NCI-H2029 (cell line): ENCODE results near the gene LRRC4C.

Source experiments
- DNase-seq: peaks from one replicate; lab custom pipeline; 2025; lab: John Stamatoyannopoulos, UW

LRRC4C gene

GRCh38 chr11:41414771-41415440, 44.5 kb downstream of the LRRC4C start:
- DNase-seq: no peak

- DNase-seq: no peak
Measured at GRCh38 chr11:41413843-41414242, 45.6 kb downstream of the LRRC4C start.

GRCh38 chr11:41405812-41406211, 53.6 kb downstream of the LRRC4C start:
- no peak for DNase-seq

- no peak for DNase-seq
Measured at GRCh38 chr11:41404109-41404508, 55.3 kb downstream of the LRRC4C start.

GRCh38 chr11:41403458-41403857, 56.0 kb downstream of the LRRC4C start:
- no peak for DNase-seq

GRCh38 chr11:41400819-41401382, 58.6 kb downstream of the LRRC4C start:
- DNase-seq: no peak

GRCh38 chr11:41400124-41400523, 59.3 kb downstream of the LRRC4C start:
- DNase-seq: no peak

- DNase-seq: no peak
Measured at GRCh38 chr11:41399323-41399722, 60.1 kb downstream of the LRRC4C start.

GRCh38 chr11:41398175-41398574, 61.3 kb downstream of the LRRC4C start:
- no peak for DNase-seq

GRCh38 chr11:41394521-41395195, 64.8 kb downstream of the LRRC4C start:
- DNase-seq: no peak

- no peak for DNase-seq
Measured at GRCh38 chr11:41392596-41392995, 66.9 kb downstream of the LRRC4C start.

GRCh38 chr11:41389623-41390130, 69.8 kb downstream of the LRRC4C start:
- DNase-seq: no peak

- no peak for DNase-seq
Measured at GRCh38 chr11:41384329-41384728, 75.1 kb downstream of the LRRC4C start.

- no peak for DNase-seq
Measured at GRCh38 chr11:41383768-41384167, 75.7 kb downstream of the LRRC4C start.

GRCh38 chr11:41382927-41383326, 76.5 kb downstream of the LRRC4C start:
- DNase-seq: no peak

- DNase-seq: no peak
Measured at GRCh38 chr11:41379084-41379483, 80.4 kb downstream of the LRRC4C start.

GRCh38 chr11:41377709-41378394, 81.6 kb downstream of the LRRC4C start:
- no peak for DNase-seq

GRCh38 chr11:41351825-41352224, 107.6 kb downstream of the LRRC4C start:
- no peak for DNase-seq

- no peak for DNase-seq
Measured at GRCh38 chr11:41346042-41346441, 113.4 kb downstream of the LRRC4C start.

GRCh38 chr11:41334007-41334933, 125.2 kb downstream of the LRRC4C start:
- DNase-seq: no peak

- no peak for DNase-seq
Measured at GRCh38 chr11:41333357-41333756, 126.1 kb downstream of the LRRC4C start.

GRCh38 chr11:41328324-41328723, 131.1 kb downstream of the LRRC4C start:
- no peak for DNase-seq
